ENCODE data around the gene TRIM23.
"Not testable (repeated sequence)": the region's sequence is repeated elsewhere in the genome, so short reads cannot be mapped to it uniquely, and the experiment has no call there.

Gene TRIM23

DNA sequence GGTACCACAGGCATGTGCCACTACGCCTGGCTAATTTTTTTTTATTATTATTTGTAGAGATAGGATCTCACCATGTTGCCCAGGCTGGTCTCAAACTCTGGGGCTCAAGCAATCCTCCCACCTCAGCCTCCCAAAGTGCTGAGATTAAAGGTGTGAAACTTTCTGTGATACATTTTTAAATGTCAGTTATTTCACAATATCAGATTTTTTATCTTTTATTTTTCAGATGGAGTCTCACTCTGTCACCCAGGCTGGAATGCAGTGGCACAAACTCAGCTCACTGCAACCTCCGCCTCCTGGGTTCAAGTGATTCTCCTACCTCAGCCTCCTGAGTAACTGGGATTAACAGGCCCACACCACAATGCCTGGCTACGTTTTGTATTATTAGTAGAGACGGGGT lies 2.2 kb downstream of the TRIM23 start:
- not testable (repeated sequence) for H3K27ac Mint-ChIP-seq, H3K4me3 Mint-ChIP-seq, H3K27me3 Mint-ChIP-seq, H3K9me3 Mint-ChIP-seq
- intact Hi-C loops (cut with micrococcal nuclease), result loop anchor here (10.0 kb wide), 1 partner anchor 523 kb away; the partner anchor contains the start of gene SREK1
- peaks cover 13% of the 10 kb centered on the region for H3K36me3 Mint-ChIP-seq (ENCODE audit: low read depth)
- peaks cover 17% of the 10 kb centered on the region for H3K4me1 Mint-ChIP-seq (ENCODE audit: low read depth)

DNA sequence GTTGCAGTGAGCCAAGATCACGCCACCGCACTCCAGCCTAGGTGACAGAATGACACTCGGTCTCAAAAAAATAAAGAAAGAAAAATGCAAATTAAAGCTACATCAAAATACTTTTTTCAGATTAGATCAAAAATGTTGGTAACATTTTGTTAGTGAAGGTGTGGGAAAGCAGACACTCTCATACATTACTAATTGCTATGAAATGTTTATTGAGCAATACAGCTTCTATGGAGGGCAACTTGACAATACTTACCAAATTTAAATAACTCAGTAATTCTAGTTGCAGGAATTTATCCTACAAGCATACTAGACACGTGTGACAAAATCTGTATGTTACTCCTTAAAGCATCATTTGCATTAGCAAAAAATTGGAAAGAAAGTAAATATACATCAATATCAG lies 4.1 kb downstream of the TRIM23 start:
- no peaks in the 10 kb centered on the region for H3K9me3 Mint-ChIP-seq
- intact Hi-C loops (cut with micrococcal nuclease), result loop anchor here (10.0 kb wide), 1 partner anchor 525 kb away; the partner anchor contains the start of gene SREK1
- H3K36me3 Mint-ChIP-seq (ENCODE audit: low read depth), result peaks cover 24% of the 10 kb centered on the region
- peaks cover 9% of the 10 kb centered on the region for H3K4me1 Mint-ChIP-seq (ENCODE audit: low read depth)
- H3K27me3 Mint-ChIP-seq, result no peaks in the 10 kb centered on the region
- no peak overlapping the region for H3K4me3 Mint-ChIP-seq
- no peak overlapping the region for H3K27ac Mint-ChIP-seq

DNA sequence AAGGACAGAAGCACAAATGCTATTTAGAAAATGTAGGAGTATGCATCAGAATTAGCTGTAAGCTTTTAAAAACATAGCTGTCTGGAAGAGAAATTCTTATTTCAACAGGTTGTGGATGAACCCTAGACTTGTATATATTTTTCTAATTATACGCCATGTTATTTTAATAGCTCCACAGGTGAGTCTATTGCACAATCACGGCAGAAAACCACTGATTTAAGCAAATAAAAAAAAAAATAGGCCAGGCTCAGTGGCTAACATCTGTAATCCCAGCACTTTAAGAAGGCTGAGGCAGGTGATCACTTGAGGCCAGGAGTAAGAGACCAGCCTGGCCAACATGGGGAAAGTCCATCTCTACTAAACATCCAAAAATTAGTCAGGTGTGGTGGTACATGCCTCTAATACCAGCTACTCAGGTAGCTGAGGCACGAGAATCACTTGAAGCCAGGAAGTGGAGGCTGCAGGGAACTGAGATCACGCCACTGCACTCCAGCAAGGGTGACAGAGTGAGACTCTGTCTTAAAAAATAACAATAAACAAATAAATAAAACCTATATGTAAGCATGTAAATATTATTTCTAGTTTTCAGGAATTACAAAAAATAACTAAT lies 11.7 kb downstream of the TRIM23 start:
- Mint-ChIP-seq H3K27ac (no peak overlapping the region), H3K36me3 (ENCODE audit: low read depth) (peaks cover 84% of the 10 kb centered on the region), H3K9me3 (no peaks in the 10 kb centered on the region), H3K4me1 (ENCODE audit: low read depth) (no peaks in the 10 kb centered on the region), H3K27me3 (no peaks in the 10 kb centered on the region), H3K4me3 (no peak overlapping the region)
- intact Hi-C loops (cut with micrococcal nuclease), result no loop called here

DNA sequence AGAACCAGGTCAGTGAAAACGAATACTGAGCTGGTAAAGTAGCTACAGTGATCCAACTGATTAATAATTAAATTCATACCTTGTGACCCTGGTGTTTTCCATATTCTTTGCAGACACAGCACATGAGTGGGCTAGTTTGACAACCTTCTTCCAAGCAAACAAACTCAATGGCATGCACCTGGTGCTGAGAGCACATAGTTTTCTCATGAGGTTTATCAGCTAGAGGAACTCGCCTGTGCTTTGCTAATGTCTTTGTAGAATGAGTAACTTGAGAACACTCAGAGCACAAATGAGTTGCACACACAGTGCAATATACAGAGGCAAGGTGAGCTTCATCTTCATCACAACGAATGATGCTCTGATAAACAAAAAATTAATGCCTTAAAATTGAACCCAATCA lies 12.6 kb downstream of the TRIM23 start:
- intact Hi-C loops (cut with micrococcal nuclease), result no loop called here
- H3K4me1 Mint-ChIP-seq (ENCODE audit: low read depth), result no peaks in the 10 kb centered on the region
- H3K27ac Mint-ChIP-seq, result no peak overlapping the region
- peaks cover 91% of the 10 kb centered on the region for H3K36me3 Mint-ChIP-seq (ENCODE audit: low read depth)
- no peaks in the 10 kb centered on the region for H3K9me3 Mint-ChIP-seq
- no peaks in the 10 kb centered on the region for H3K27me3 Mint-ChIP-seq
- H3K4me3 Mint-ChIP-seq, result no peak overlapping the region

DNA sequence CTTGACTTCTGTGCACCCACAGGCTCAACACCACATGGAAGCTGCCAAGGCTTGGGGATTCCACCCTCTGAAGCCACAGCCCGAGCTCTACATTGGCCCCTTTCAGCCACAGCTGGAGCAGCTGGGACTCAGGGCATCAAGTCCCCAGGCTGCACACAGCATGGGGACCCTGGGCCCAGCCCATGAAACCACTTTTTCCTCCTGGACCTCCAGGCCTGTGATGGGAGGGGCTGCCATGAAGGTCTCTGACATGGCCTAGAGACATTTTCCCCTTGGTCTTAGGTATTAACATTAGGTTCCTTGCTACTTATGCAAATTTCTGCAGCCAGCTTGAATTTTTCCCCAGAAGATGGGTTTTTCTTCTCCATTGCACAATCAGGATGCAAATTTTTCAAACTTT lies 22.4 kb downstream of the TRIM23 start:
- H3K4me1 Mint-ChIP-seq (ENCODE audit: low read depth); H3K27ac Mint-ChIP-seq; intact Hi-C loops (cut with micrococcal nuclease); H3K4me3 Mint-ChIP-seq; H3K27me3 Mint-ChIP-seq: not testable (repeated sequence)
- H3K36me3 Mint-ChIP-seq (ENCODE audit: low read depth), result peaks cover 88% of the 10 kb centered on the region
- peaks cover 21% of the 10 kb centered on the region for H3K9me3 Mint-ChIP-seq

DNA sequence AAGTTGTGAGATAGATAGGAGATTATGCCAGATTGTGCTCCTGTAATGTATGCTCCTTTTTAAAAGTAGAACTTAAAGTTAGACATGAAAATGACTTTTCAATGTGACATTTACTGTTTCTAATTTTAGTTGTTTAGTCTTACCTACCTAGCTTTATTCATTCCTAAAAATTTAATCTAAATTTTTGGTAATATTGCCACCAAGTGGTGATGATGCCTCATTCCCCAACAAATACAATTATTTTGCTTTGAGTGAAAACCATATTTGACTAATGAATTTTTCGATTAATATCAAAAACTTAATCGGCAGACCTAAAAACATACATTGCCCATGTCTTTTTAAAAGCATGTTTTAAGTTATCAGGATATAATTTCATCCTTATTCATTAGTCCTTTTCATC lies 35.4 kb downstream of the TRIM23 start:
- Mint-ChIP-seq H3K27me3 (no peaks in the 10 kb centered on the region), H3K4me1 (ENCODE audit: low read depth) (no peaks in the 10 kb centered on the region), H3K36me3 (ENCODE audit: low read depth) (peaks cover 53% of the 10 kb centered on the region), H3K9me3 (no peaks in the 10 kb centered on the region), H3K27ac (no peak overlapping the region), H3K4me3 (no peak overlapping the region)
- intact Hi-C loops (cut with micrococcal nuclease), result loop anchor here (10.0 kb wide), 1 partner anchor 774 kb away; no protein-coding TSS in a partner anchor

DNA sequence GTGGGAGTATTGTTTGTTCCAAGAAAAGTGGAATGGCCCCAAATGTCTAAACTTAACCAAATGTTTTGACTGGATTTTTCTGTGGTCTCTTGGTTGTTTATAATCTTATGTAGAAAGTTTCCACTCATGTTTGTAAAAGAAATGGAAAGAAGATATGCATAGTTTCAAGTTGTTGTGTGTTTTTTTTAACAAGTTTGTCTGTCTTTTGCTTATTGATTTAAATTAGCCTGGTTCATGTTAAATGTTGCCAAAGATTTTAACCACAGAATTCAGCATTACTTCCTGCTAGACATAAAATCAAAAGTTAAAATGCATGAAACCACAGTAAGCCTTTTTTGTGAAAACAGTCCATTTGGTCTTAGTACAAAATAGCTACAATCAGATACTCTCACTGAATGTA lies 47.0 kb downstream of the TRIM23 start:
- intact Hi-C loops (cut with micrococcal nuclease), result no loop called here
- Mint-ChIP-seq H3K27ac (no peak overlapping the region), H3K36me3 (ENCODE audit: low read depth) (peaks cover 77% of the 10 kb centered on the region), H3K27me3 (no peaks in the 10 kb centered on the region), H3K4me1 (ENCODE audit: low read depth) (no peaks in the 10 kb centered on the region), H3K9me3 (no peaks in the 10 kb centered on the region), H3K4me3 (no peak overlapping the region)

DNA sequence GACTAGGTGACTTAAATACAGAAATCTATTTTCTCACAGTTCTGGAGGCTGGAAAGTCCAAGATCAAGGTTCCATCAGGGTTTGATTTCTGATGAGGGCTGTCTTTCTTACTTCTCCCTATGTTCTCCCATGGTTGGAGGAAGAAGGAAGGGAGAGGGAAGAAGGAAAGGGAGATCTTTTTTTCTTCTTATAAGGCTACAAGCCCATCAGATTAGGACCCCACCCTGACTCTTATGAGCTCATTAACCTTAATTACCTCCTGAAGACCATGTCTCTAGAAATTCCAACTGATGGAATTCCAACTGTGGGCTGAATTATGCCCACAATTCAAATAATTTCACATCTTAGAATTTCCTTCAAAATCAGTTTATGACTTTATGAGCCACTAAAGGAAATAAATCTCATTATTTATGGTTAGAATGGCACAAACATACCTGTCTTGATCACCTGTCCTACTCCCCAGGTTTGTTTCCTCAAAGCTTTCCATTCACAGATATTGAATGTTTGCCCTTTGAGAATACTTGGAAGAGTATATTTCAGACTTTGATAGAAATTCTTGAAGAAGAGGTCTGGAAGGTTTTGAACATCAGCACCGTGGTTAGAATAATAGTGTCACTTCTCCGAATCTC lies 53.4 kb downstream of the TRIM23 start:
- H3K9me3 Mint-ChIP-seq, result no peaks in the 10 kb centered on the region
- H3K36me3 Mint-ChIP-seq (ENCODE audit: low read depth), result peaks cover 63% of the 10 kb centered on the region

DNA sequence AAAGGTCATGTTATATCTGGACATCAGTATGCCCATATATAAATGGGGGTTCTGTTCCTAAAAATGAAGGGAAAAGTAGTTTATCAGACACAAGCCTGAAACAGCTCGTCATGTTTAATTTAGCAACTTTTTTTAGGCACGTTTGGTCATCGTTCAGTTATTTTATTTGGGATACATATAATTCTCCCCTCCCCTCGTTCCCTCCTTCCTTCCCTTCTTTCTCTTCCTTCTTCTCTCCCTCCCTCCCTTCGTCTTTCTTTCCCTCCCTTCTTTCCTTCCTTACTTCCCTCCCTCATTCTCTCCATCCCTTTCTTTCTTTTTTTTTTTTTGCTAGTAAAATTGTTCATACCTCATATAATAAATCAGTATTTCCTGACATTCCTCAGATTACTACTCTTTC lies 57.6 kb downstream of the TRIM23 start:
- Mint-ChIP-seq H3K27ac (no peak overlapping the region), H3K27me3 (no peaks in the 10 kb centered on the region), H3K9me3 (no peaks in the 10 kb centered on the region), H3K4me3 (no peak overlapping the region), H3K36me3 (ENCODE audit: low read depth) (peaks cover 44% of the 10 kb centered on the region), H3K4me1 (ENCODE audit: low read depth) (peaks cover 22% of the 10 kb centered on the region)
- intact Hi-C loops (cut with micrococcal nuclease), result loop anchor here (10.0 kb wide), 1 partner anchor 578 kb away; the partner anchor contains the start of gene SREK1

More for the DNA sequence above, 53.4 kb downstream of the TRIM23 start:
- Mint-ChIP-seq H3K27ac (no peak overlapping the region), H3K4me3 (no peak overlapping the region), H3K4me1 (ENCODE audit: low read depth) (no peaks in the 10 kb centered on the region), H3K27me3 (no peaks in the 10 kb centered on the region)
- intact Hi-C loops (cut with micrococcal nuclease), result no loop called here

DNA sequence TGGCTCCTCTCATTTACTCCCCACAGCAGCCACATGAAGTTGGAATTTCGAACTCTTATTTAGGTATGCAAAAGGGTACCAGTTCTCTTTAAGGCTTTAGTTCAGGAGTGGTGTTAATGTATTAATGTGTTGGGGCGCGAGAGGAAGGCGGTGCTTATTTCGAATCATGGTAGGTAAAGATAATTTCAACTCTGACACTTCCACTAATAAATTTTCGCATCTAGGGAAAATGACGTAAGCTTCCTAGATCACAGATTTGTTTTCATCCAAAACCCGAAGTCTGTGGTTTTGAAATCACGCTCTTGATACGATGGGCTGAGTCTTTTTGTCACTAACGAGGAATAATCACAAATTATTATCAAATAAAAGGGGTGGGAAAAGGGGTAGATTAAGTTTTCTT lies 60.4 kb downstream of the TRIM23 start:
- Mint-ChIP-seq H3K27ac (peak overlapping the region; percentile 95), H3K9me3 (no peaks in the 10 kb centered on the region), H3K36me3 (ENCODE audit: low read depth) (peaks cover 35% of the 10 kb centered on the region), H3K4me1 (ENCODE audit: low read depth) (peaks cover 22% of the 10 kb centered on the region), H3K27me3 (no peaks in the 10 kb centered on the region), H3K4me3 (peak overlapping the region; percentile 97)
- intact Hi-C loops (cut with micrococcal nuclease), result loop anchor here (1.0 to 10.0 kb wide), 2 partner anchors 61 to 581 kb away; partner anchors contain the start of genes SREK1 and TRIM23

DNA sequence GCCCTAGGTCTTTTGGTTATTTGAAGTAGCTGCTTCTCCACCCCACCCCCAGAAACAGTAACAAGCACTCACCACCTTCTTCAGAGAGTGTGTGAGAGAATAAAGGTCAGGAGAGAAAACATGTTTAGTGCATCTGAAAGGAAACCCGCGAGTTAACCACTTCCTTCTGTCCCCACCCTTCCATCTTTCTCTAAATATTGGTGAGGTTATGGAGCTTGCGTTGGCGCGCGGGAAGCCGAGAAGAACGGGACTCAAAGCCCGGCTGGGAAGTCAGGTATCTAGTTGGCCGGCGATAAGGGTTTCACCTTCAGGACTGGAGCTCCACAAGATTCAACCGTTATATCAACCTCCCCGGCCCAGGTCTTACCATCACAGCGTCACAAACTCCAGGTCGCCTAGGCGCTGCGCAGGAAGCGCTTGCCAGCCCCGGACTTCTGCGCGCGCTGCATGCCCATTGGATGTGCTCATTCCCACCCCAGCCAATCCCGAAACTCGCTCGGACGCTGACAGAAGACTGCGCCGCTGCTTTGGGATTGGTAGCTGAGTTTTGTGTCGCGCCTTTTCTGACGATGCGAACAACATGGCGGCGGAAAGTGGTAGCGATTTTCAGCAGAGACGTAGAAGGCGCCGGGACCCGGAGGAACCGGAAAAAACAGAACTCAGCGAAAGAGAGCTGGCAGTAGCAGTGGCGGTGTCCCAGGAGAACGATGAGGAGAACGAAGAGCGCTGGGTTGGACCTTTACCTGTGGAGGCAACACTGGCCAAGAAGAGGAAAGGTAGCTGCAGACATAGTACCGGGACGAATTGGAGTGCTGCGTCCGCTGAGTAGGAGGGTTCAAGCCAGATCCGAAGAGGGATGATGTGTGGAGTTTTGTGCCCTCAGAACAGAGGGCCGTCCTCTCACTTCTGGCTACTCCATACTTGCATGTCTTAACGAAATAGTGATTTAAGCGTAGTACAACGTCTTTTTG lies 61.1 kb downstream of the TRIM23 start, which contains the start of the genes CENPK and PPWD1:
Gene CENPK (minus strand): TSS at position 438 of the 971 bp plus-strand sequence. CDS start 8,261 bp downstream, outside the sequence.
Gene PPWD1 (plus strand): TSS at position 566 of the 971 bp plus-strand sequence. CDS start 15 bp downstream, at position 581.
- Mint-ChIP-seq H3K4me1 (ENCODE audit: low read depth) (peaks cover 22% of the 10 kb centered on the region), H3K9me3 (no peaks in the 10 kb centered on the region), H3K36me3 (ENCODE audit: low read depth) (peaks cover 28% of the 10 kb centered on the region), H3K27ac (peak within 1 kb of the TSS; percentile 95), H3K27me3 (no peaks in the 10 kb centered on the region), H3K4me3 (peak within 1 kb of the TSS; percentile 97)
- intact Hi-C loops (cut with micrococcal nuclease), result loop anchor here (1.0 to 10.0 kb wide), 2 partner anchors 61 to 582 kb away; partner anchors contain the start of genes SREK1 and TRIM23

DNA sequence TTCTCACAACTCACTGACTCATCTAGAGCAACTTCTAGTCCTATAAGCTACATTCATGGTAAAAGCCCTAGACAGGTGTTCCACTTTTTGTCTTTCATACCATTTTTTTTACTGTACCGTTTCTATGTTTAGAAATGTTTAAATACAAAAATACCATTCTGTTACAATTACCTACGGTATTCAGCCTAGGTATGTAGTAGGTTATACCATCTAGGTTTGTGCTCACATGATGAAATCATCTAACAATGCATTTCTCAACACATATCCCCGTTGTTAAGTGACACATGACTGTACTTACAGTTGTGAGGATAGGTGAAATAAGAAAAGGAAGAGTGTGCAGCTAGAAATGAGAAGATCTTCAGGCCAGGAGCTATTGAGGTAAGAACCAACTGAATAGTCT lies 67.4 kb downstream of the TRIM23 start:
- peaks cover 8% of the 10 kb centered on the region for H3K4me1 Mint-ChIP-seq (ENCODE audit: low read depth)
- H3K9me3 Mint-ChIP-seq, result no peaks in the 10 kb centered on the region
- no peaks in the 10 kb centered on the region for H3K36me3 Mint-ChIP-seq (ENCODE audit: low read depth)
- H3K27me3 Mint-ChIP-seq, result no peaks in the 10 kb centered on the region
- intact Hi-C loops (cut with micrococcal nuclease), result no loop called here
- H3K27ac Mint-ChIP-seq, result no peak overlapping the region
- no peak overlapping the region for H3K4me3 Mint-ChIP-seq

DNA sequence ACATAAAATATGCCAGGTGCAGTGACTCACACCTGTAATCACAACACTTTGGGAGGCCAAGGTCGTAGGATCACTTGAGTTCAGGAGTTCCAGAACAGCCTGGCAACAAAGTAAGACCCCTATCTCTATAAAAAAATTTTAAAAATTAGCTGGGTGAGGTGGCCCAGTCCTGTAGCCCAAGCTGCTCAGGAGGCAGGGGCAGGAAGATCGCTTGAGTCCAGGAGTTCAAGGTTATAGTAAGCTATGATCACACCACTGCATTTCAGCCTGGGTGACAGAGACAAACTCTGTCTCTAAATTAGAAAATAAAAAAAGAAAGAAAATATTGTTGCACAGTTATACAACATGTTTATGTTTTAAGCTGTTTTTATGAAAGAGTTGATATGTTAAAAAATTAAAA lies 68.0 kb downstream of the TRIM23 start:
- intact Hi-C loops (cut with micrococcal nuclease), result no loop called here
- H3K36me3 Mint-ChIP-seq (ENCODE audit: low read depth), result no peaks in the 10 kb centered on the region
- H3K4me1 Mint-ChIP-seq (ENCODE audit: low read depth), result peaks cover 8% of the 10 kb centered on the region
- H3K27me3 Mint-ChIP-seq, result no peaks in the 10 kb centered on the region
- H3K4me3 Mint-ChIP-seq, result no peak overlapping the region
- H3K27ac Mint-ChIP-seq, result no peak overlapping the region
- no peaks in the 10 kb centered on the region for H3K9me3 Mint-ChIP-seq

Measured in dendritic cell treated with granulocyte-macrophage colony-stimulating factor and Interleukin-4, amounts not matched to agents 40 ng/mL and 50 ng/mL, for 4 days (primary cell).